Smooth muscle cell (in vitro differentiated cells): ENCODE measurements around the gene PDK3. TPM values are rescaled to one million over a fixed set of nuclear protein-coding genes. Genes with fewer than 3 reads are reported as not detected.
A peak's percentile ranks its signal among the peaks of the same experiment; 100 is the strongest.

Experiments used
- DNase-seq: peaks from one replicate; lab custom pipeline; 2025; ENCODE audit not compliant: unreplicated experiment; lab: John Stamatoyannopoulos, UW
- H2AFZ ChIP-seq: fragments of 200-600 bp; sonication (generic); 2 replicates; pipeline ENCODE4 v1.6.0; 2016; ENCODE audit warnings: antibody characterized with exemption, low read depth, mild to moderate bottlenecking
- H3F3A ChIP-seq: fragments of 200-600 bp; sonication (generic); 2 replicates; pipeline ENCODE4 v1.6.0; 2017; ENCODE audit warnings: antibody characterized with exemption, low read depth
- H3K27ac ChIP-seq: fragments of 200-600 bp; sonication (generic); 2 replicates; pipeline ENCODE4 v1.5.1; 2016; ENCODE audit warnings: low read depth, mild to moderate bottlenecking
- H3K27me3 ChIP-seq: fragments of 200-600 bp; sonication (generic); 2 replicates; pipeline ENCODE4 v1.6.1; 2016; ENCODE audit warnings: low read depth, mild to moderate bottlenecking
- H3K36me3 ChIP-seq: fragments of 200-600 bp; sonication (generic); 2 replicates; pipeline ENCODE4 v1.5.1; 2016; ENCODE audit warnings: low read depth
- H3K4me1 ChIP-seq: fragments of 200-600 bp; sonication (generic); 2 replicates; pipeline ENCODE4 v1.5.1; 2016; ENCODE audit warnings: low read depth
- H3K4me2 ChIP-seq: fragments of 200-600 bp; sonication (generic); 2 replicates; pipeline ENCODE4 v1.6.0; 2016; ENCODE audit warnings: mild to moderate bottlenecking
- H3K4me3 ChIP-seq: fragments of 200-600 bp; sonication (generic); 2 replicates; pipeline ENCODE4 v1.5.1; 2016; ENCODE audit warnings: mild to moderate bottlenecking
- H3K79me2 ChIP-seq: fragments of 200-600 bp; sonication (generic); 2 replicates; pipeline ENCODE4 v1.6.0; 2016; ENCODE audit warnings: low read depth, mild to moderate bottlenecking
- H3K9ac ChIP-seq: fragments of 200-600 bp; sonication (generic); 2 replicates; pipeline ENCODE4 v1.6.0; 2016; ENCODE audit warnings: low read depth
- H3K9me3 ChIP-seq: fragments of 200-600 bp; sonication (generic); replicated peaks from 2 replicates; pipeline ENCODE4 v1.5.1; 2016; ENCODE audit warnings: low read depth
- H4K20me1 ChIP-seq: fragments of 200-600 bp; sonication (generic); 2 replicates; pipeline ENCODE4 v1.6.0; 2016; ENCODE audit warnings: low read depth
- WGBS: methylation state at CpG from one replicate; pipeline ENCODE4 v1.1.7; 2016; ENCODE audit warnings: low lambda C conversion rate; 5-methylcytosine and 5-hydroxymethylcytosine counted together
- polyA plus RNA-seq: library from polyadenylated mRNA; unstranded; fragments of >200 nt; fragmentation: Nextera tagmentation; extraction: Ambion mirVana; gene quantifications from 2 replicates; pipeline ENCODE4 v1.2.1, GENCODE V29; 2016
- total RNA-seq: library from RNA; depleted of rRNA; stranded (reverse); fragments of >200 nt; gene quantifications from 2 replicates; pipeline ENCODE4 v1.2.3, GENCODE V29; 2014
- TF ChIP-seq, protein P1 (sequence below): fragments of 200-600 bp; sonication (generic); IDR thresholded peaks from 2 replicates; pipeline ENCODE4 v1.5.1; 2017; ENCODE audit warnings: borderline replicate concordance, mild to moderate bottlenecking, antibody characterized with exemption; ENCODE audit not compliant: insufficient read depth, poor library complexity, severe bottlenecking

Gene PDK3
- total and polyA plus RNA-seq, 2 experiments from 2014 or later = 27.1 to 30.7 TPM

DNA sequence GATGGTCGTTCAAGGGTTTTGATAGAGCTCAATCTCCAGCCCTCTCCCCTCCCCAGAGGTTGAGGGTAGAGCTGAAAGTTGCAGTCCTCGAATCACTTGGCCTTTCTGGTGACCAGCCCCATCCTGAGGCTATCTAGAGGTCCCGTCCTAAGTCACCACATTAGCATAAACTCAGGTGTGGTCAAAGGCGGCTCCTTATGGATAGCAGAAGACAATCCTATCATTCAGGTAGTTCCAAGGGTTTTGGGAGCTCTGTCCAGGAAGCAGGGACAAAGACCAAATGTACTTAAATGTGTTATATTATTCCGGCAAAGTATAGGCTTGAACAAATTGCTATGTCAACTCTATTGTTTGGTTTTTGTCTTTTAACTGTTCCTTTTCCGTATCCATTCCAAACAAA lies 30.6 kb downstream of the PDK3 start:
- DNase-seq = no peak
- WGBS = 89% methylated on average over 6 of the region's 6 CpGs
- H2AFZ ChIP-seq = no peak overlapping the region

DNA sequence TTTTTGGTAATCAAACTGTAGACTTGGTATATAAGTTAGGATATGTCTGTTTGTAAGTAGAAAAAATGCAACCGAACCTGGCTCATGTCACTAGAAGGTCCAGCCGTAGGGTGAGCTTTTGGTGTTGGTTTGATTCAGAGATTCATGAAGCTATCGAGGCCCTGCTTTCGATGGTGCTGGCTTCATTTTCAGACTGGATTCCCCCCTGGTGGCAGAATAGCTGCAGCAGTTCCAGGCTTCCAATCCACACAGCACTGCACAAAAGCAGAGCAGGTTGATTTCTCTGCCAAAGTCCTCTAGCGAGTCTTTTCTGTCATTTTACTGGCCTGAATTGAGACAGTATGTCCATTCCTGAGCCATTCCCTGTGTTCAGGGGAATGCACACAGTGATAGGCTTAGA lies 33.1 kb downstream of the PDK3 start:
- H3K27me3 ChIP-seq = no peaks in the 10 kb centered on the region
- no peak overlapping the region for H3K4me3 ChIP-seq
- no peak for DNase-seq
- H3K9ac ChIP-seq = no peak overlapping the region
- H4K20me1 ChIP-seq = peaks cover 14% of the 10 kb centered on the region
- no peak overlapping the region for H3K27ac ChIP-seq
- 92% methylated on average over 5 of the region's 5 CpGs for WGBS
- no peak overlapping the region for H3K4me2 ChIP-seq
- H3K9me3 ChIP-seq = no peaks in the 10 kb centered on the region
- no peaks in the 10 kb centered on the region for H3K79me2 ChIP-seq
- TF ChIP-seq, protein P1, sequence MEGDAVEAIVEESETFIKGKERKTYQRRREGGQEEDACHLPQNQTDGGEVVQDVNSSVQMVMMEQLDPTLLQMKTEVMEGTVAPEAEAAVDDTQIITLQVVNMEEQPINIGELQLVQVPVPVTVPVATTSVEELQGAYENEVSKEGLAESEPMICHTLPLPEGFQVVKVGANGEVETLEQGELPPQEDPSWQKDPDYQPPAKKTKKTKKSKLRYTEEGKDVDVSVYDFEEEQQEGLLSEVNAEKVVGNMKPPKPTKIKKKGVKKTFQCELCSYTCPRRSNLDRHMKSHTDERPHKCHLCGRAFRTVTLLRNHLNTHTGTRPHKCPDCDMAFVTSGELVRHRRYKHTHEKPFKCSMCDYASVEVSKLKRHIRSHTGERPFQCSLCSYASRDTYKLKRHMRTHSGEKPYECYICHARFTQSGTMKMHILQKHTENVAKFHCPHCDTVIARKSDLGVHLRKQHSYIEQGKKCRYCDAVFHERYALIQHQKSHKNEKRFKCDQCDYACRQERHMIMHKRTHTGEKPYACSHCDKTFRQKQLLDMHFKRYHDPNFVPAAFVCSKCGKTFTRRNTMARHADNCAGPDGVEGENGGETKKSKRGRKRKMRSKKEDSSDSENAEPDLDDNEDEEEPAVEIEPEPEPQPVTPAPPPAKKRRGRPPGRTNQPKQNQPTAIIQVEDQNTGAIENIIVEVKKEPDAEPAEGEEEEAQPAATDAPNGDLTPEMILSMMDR = peak; percentile 10
- H2AFZ ChIP-seq = no peak overlapping the region
- H3K4me1 ChIP-seq = peaks cover 15% of the 10 kb centered on the region
- H3K36me3 ChIP-seq = no peaks in the 10 kb centered on the region
- no peaks in the 10 kb centered on the region for H3F3A ChIP-seq

More for the DNA sequence above, 30.6 kb downstream of the PDK3 start:
- Histone ChIP-seq H3K4me2 (no peak overlapping the region), H3K9me3 (no peaks in the 10 kb centered on the region), H3K4me3 (no peak overlapping the region), H4K20me1 (peaks cover 21% of the 10 kb centered on the region), H3F3A (no peaks in the 10 kb centered on the region), H3K79me2 (no peaks in the 10 kb centered on the region), H3K27me3 (no peaks in the 10 kb centered on the region), H3K9ac (no peak overlapping the region), H3K36me3 (no peaks in the 10 kb centered on the region), H3K4me1 (peaks cover 15% of the 10 kb centered on the region), H3K27ac (no peak overlapping the region)
- TF ChIP-seq, protein P1 = no peak

DNA sequence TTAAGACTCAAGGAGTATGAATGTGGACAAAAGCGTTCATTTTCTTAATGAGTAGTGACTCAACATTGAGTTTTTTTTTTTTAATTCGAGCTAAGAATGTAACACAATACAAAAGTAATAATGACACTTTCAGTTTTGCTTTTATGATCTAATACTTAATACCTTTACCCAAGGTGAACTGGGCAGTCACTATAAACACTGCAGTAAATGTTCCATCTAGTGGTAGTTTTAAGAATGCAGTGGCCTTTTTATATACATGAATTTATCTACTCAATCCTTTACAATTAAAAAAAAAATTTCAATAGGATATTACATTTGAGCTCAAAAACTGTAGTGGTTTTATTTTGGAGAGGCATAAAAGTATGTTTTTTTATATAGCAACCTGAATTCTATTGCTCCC lies 33.9 kb downstream of the PDK3 start:
- no peak overlapping the region for H3K9ac ChIP-seq
- H3K79me2 ChIP-seq = no peaks in the 10 kb centered on the region
- DNase-seq = no peak
- no peak overlapping the region for H3K4me2 ChIP-seq
- peaks cover 10% of the 10 kb centered on the region for H4K20me1 ChIP-seq
- H3K4me1 ChIP-seq = peaks cover 13% of the 10 kb centered on the region
- no peaks in the 10 kb centered on the region for H3F3A ChIP-seq
- H3K27ac ChIP-seq = no peak overlapping the region
- no peaks in the 10 kb centered on the region for H3K36me3 ChIP-seq
- WGBS = 77% methylated on average over 2 of the region's 2 CpGs
- TF ChIP-seq, protein P1 = peak; percentile 48
- H3K27me3 ChIP-seq = no peaks in the 10 kb centered on the region
- no peaks in the 10 kb centered on the region for H3K9me3 ChIP-seq
- no peak overlapping the region for H2AFZ ChIP-seq
- no peak overlapping the region for H3K4me3 ChIP-seq

DNA sequence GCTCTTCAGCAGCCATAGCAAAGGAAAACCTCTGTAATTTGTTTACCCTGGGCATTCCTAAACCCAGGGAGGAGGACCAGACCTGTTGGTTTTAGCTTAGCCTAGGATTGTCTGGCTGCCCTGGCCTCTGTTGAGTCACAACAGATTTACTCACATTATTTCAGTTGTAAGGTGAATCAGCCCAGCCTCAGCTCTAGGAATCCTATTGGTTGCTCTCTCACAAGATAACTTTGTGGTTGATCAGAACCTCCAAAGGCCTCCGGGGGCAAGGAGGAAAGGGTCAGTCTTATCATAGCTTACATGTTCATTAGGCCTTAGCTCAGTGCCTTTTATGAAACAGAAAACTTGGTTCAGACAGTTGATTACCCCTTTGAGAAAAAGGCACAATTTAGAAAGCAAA lies 41.0 kb downstream of the PDK3 start:
- TF ChIP-seq, protein P1 = no peak
- Histone ChIP-seq H3K9ac (no peak overlapping the region), H3K27me3 (no peaks in the 10 kb centered on the region), H3K4me1 (no peaks in the 10 kb centered on the region), H3K4me2 (peak overlapping the region; percentile 30), H3K4me3 (no peak overlapping the region), H3K79me2 (no peaks in the 10 kb centered on the region), H2AFZ (no peak overlapping the region), H3K36me3 (no peaks in the 10 kb centered on the region), H3K9me3 (no peaks in the 10 kb centered on the region), H3K27ac (peak overlapping the region; percentile 13), H3F3A (peaks cover 3% of the 10 kb centered on the region), H4K20me1 (no peaks in the 10 kb centered on the region)
- no peak for DNase-seq
- WGBS = 5% methylated on average over 1 of the region's 1 CpG
